IMR-90 (cell line): Measurements from ENCODE around the gene VGLL1.

ENCODE experiments used
- CEBPB ChIP-seq: IDR thresholded peaks from 2 replicates; pipeline ENCODE4 v1.6.1; 2012; ENCODE audit warnings: low read depth, low read length, improper control_type of control experiment
- RFX5 ChIP-seq: IDR thresholded peaks from 2 replicates; pipeline ENCODE4 v1.8.0; 2012; ENCODE audit warnings: low read depth, mild to moderate bottlenecking, low read length, moderate library complexity
- TF ChIP-seq, protein P1 (sequence below): conservative IDR thresholded peaks from 2 replicates; pipeline ENCODE4 v1.5.1; 2012; ENCODE audit warnings: mild to moderate bottlenecking, low read depth, low read length, improper control_type of control experiment
- TF ChIP-seq, protein P2 (sequence below): fragments of 150-350 bp; IDR thresholded peaks from 2 replicates; pipeline ENCODE4 v1.6.1; 2017; ENCODE audit warnings: mild to moderate bottlenecking, antibody characterized with exemption, low read length, low read depth

DNA sequence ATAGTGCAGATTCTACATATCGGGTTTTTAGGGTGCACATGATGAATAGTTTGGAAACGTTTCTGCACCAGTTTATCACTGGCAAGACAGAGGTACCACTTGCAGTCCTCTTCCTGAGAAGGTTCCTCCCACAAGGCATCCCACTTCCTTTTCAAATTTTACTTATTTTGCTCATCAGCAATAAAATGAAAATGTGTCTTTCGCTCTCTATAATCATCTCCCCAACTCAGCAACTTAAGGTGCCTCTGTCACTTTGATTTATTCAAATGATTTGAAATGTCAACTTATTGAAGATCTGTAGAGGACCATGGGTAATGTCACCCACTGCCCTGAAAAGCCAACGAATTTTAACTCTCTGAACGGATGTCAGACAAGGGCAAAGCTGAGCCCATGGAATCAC lies 53.2 kb downstream of the VGLL1 start:
- TF ChIP-seq, protein P1, sequence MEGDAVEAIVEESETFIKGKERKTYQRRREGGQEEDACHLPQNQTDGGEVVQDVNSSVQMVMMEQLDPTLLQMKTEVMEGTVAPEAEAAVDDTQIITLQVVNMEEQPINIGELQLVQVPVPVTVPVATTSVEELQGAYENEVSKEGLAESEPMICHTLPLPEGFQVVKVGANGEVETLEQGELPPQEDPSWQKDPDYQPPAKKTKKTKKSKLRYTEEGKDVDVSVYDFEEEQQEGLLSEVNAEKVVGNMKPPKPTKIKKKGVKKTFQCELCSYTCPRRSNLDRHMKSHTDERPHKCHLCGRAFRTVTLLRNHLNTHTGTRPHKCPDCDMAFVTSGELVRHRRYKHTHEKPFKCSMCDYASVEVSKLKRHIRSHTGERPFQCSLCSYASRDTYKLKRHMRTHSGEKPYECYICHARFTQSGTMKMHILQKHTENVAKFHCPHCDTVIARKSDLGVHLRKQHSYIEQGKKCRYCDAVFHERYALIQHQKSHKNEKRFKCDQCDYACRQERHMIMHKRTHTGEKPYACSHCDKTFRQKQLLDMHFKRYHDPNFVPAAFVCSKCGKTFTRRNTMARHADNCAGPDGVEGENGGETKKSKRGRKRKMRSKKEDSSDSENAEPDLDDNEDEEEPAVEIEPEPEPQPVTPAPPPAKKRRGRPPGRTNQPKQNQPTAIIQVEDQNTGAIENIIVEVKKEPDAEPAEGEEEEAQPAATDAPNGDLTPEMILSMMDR = no peak
- TF ChIP-seq, protein P2, sequence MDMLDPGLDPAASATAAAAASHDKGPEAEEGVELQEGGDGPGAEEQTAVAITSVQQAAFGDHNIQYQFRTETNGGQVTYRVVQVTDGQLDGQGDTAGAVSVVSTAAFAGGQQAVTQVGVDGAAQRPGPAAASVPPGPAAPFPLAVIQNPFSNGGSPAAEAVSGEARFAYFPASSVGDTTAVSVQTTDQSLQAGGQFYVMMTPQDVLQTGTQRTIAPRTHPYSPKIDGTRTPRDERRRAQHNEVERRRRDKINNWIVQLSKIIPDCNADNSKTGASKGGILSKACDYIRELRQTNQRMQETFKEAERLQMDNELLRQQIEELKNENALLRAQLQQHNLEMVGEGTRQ = no peak
- TF ChIP-seq RFX5 (no peak), CEBPB (no peak)
